Caco-2 (cell line): ENCODE results near the gene ALPK3. TPM values are rescaled to one million over a fixed set of nuclear protein-coding genes. Genes with fewer than 3 reads are reported as not detected.

Experiments used
- BruUV-seq: library from RNA; stranded (reverse); fragments of 400-500 nt; replicated peaks from 2 replicates; lab custom pipeline; 2021; lab: Mats Ljungman, UMichigan
- CTCF ChIA-PET: fragments of 300-600 bp; sonication (Branson Sonifier 250); formaldehyde crosslinking; loops from one replicate; lab custom pipeline; 2022; ENCODE audit warnings: antibody characterized with exemption; lab: Charles Lee
- POLR2A ChIA-PET: fragments of 300-600 bp; sonication (Branson Sonifier 250); formaldehyde crosslinking; loops from one replicate; lab custom pipeline; 2022; ENCODE audit warnings: antibody characterized with exemption; lab: Charles Lee
- DNase-seq, 2 experiments: peaks; one replicate each; pipeline versions ENCODE4 v3.0.0 to v3.0.0-alpha.2; 2020 to 2022
- H3K27me3 ChIP-seq: replicated peaks from 2 replicates; pipeline ENCODE4 v1.6.0; 2011; ENCODE audit warnings: low read length; ENCODE audit not compliant: control insufficient read depth, insufficient read depth
- H3K36me3 ChIP-seq: 2 replicates; pipeline ENCODE4 v1.5.1; 2011; ENCODE audit warnings: low read length; ENCODE audit not compliant: control insufficient read depth, insufficient read depth
- H3K4me1 ChIP-seq: fragments of 250-450 bp; sonication (Bioruptor Pico); 2 replicates; pipeline ENCODE4 v1.5.1; 2020; ENCODE audit warnings: mild to moderate bottlenecking
- H3K4me3 ChIP-seq: 2 replicates; pipeline ENCODE4 v1.5.1; 2011; ENCODE audit warnings: low read depth, mild to moderate bottlenecking, control low read depth, low read length
- H3K9me3 ChIP-seq: fragments of 250-450 bp; sonication (Bioruptor Pico); 2 replicates; pipeline ENCODE4 v1.5.1; 2020; ENCODE audit warnings: mild to moderate bottlenecking, moderate library complexity
- H3K27ac Mint-ChIP-seq: one replicate; pipeline ENCODE4 v1.8.0; 2022; ENCODE audit warnings: mixed read lengths; ENCODE audit not compliant: unreplicated experiment
- H3K27me3 Mint-ChIP-seq: one replicate; pipeline ENCODE4 v1.8.0; 2022; ENCODE audit warnings: mixed read lengths; ENCODE audit not compliant: insufficient read depth, unreplicated experiment
- H3K36me3 Mint-ChIP-seq: one replicate; pipeline ENCODE4 v1.8.0; 2022; ENCODE audit warnings: mild to moderate bottlenecking, mixed read lengths; ENCODE audit not compliant: insufficient read depth, unreplicated experiment
- H3K4me1 Mint-ChIP-seq: one replicate; pipeline ENCODE4 v1.8.0; 2022; ENCODE audit warnings: low read depth, mixed read lengths; ENCODE audit not compliant: unreplicated experiment
- H3K4me3 Mint-ChIP-seq: one replicate; pipeline ENCODE4 v1.8.0; 2022; ENCODE audit warnings: mild to moderate bottlenecking, moderate library complexity, mixed read lengths; ENCODE audit not compliant: unreplicated experiment
- H3K9me3 Mint-ChIP-seq: one replicate; pipeline ENCODE4 v1.8.0; 2022; ENCODE audit warnings: mixed read lengths; ENCODE audit not compliant: unreplicated experiment
- CTCF ChIP-seq, 2 experiments: fragments of 200-600 bp in 1 of 2; IDR thresholded peaks; 1 replicate in 1 of 2; 2 replicates in 1 of 2; pipeline versions ENCODE4 v1.5.1 to v1.8.0; 2011 to 2022; ENCODE audit warnings: antibody characterized with exemption in 1 of 2, control low read depth in 1 of 2, inconsistent platforms in 1 of 2, low read depth in 1 of 2, low read length in 1 of 2, mild to moderate bottlenecking in 1 of 2, moderate library complexity in 1 of 2; ENCODE audit not compliant: insufficient read depth in 1 of 2, severe bottlenecking in 1 of 2, unreplicated experiment in 1 of 2
- intact Hi-C: fragments of 100-400 bp; cut with micrococcal nuclease; formaldehyde crosslinking; loops from one replicate; pipeline ENCODE4 v1.10.0; 2022; ENCODE audit not compliant: unreplicated experiment
- total RNA-seq: library from RNA; stranded (reverse); gene quantifications from 2 replicates; pipeline ENCODE4 v1.2.3, GENCODE V29; 2022

The ALPK3 gene
- total RNA-seq, 1 experiment from 2014 or later, result 0.43 TPM

GRCh38 chr15:84810073-84810840 is 6.9 kb upstream of the ALPK3 start:
- no peak overlapping the region for H3K4me3 Mint-ChIP-seq
- H3K4me3 ChIP-seq, result no peak overlapping the region
- H3K4me1 Mint-ChIP-seq, result no peaks in the 10 kb centered on the region
- peaks cover 31% of the 10 kb centered on the region for H3K36me3 Mint-ChIP-seq
- no peaks in the 10 kb centered on the region for H3K4me1 ChIP-seq
- POLR2A ChIA-PET, result no interaction called here
- no peak for DNase-seq
- no peak for TF ChIP-seq CTCF (IDR thresholded peaks at IDR 0.05; ENCODE audit: insufficient read depth in 1 of 2, low read depth in 1 of 2, low read length in 1 of 2, severe bottlenecking in 1 of 2, unreplicated experiment in 1 of 2)
- BruUV-seq, result no TSS peak
- H3K9me3 ChIP-seq, result no peaks in the 10 kb centered on the region
- intact Hi-C loops, result no loop called here
- CTCF ChIA-PET, result interaction anchor here (0.5 to 1.1 kb wide), 2 partner anchors 115 to 223 kb away, joined by 4 to 8 read pairs; no protein-coding TSS in a partner anchor
- H3K36me3 ChIP-seq, result no peaks in the 10 kb centered on the region
- H3K27me3 ChIP-seq, result no peaks in the 10 kb centered on the region
- H3K27ac Mint-ChIP-seq, result no peak overlapping the region
- H3K9me3 Mint-ChIP-seq, result no peaks in the 10 kb centered on the region
- H3K27me3 Mint-ChIP-seq, result no peaks in the 10 kb centered on the region

- no peak for TF ChIP-seq CTCF (IDR thresholded peaks at IDR 0.05; ENCODE audit: insufficient read depth in 1 of 2, low read depth in 1 of 2, low read length in 1 of 2, severe bottlenecking in 1 of 2, unreplicated experiment in 1 of 2)
- Mint-ChIP-seq H3K36me3 (peaks cover 31% of the 10 kb centered on the region), H3K27me3 (no peaks in the 10 kb centered on the region), H3K4me1 (no peaks in the 10 kb centered on the region), H3K27ac (no peak overlapping the region), H3K4me3 (no peak overlapping the region), H3K9me3 (no peaks in the 10 kb centered on the region)
- CTCF ChIA-PET, result interaction anchor here (1.1 to 1.2 kb wide), 2 partner anchors 116 to 117 kb away, joined by 4 read pairs; no protein-coding TSS in a partner anchor
- Histone ChIP-seq H3K4me1 (no peaks in the 10 kb centered on the region), H3K4me3 (no peak overlapping the region), H3K9me3 (no peaks in the 10 kb centered on the region), H3K27me3 (no peaks in the 10 kb centered on the region), H3K36me3 (no peaks in the 10 kb centered on the region)
- DNase-seq, result no peak
- POLR2A ChIA-PET, result no interaction called here
- no TSS peak for BruUV-seq
- intact Hi-C loops, result no loop called here
Measured at GRCh38 chr15:84811151-84811550, 6.0 kb upstream of the ALPK3 start.

GRCh38 chr15:84811828-84812227 is 5.3 kb upstream of the ALPK3 start:
- H3K36me3 ChIP-seq, result no peaks in the 10 kb centered on the region
- ChIA-PET POLR2A (no interaction called here), CTCF (interaction anchor here (1.2 kb wide), 1 partner anchor 116 kb away, joined by 4 read pairs; no protein-coding TSS in a partner anchor)
- H3K27me3 ChIP-seq, result no peaks in the 10 kb centered on the region
- Mint-ChIP-seq H3K4me3 (no peak overlapping the region), H3K4me1 (no peaks in the 10 kb centered on the region), H3K9me3 (no peaks in the 10 kb centered on the region), H3K27me3 (no peaks in the 10 kb centered on the region), H3K36me3 (peaks cover 31% of the 10 kb centered on the region), H3K27ac (no peak overlapping the region)
- BruUV-seq, result no TSS peak
- no peaks in the 10 kb centered on the region for H3K9me3 ChIP-seq
- intact Hi-C loops, result no loop called here
- DNase-seq, result no peak
- no peaks in the 10 kb centered on the region for H3K4me1 ChIP-seq
- TF ChIP-seq CTCF (IDR thresholded peaks at IDR 0.05; ENCODE audit: insufficient read depth in 1 of 2, low read depth in 1 of 2, low read length in 1 of 2, severe bottlenecking in 1 of 2, unreplicated experiment in 1 of 2), result no peak
- no peak overlapping the region for H3K4me3 ChIP-seq
